Activated CD4-positive, alpha-beta T cell treated with anti-CD3 and anti-CD28 coated beads, Interleukin-2, amount 50 U/mL, for 1 hour (primary cell): ENCODE results near the gene IL31.

Source experiments
- DNase-seq: peaks from one replicate; pipeline ENCODE4 v3.0.0-alpha.2; 2020

Gene IL31

GRCh38 chr12:122152754-122153153, 21.3 kb downstream of the IL31 start:
- DNase-seq, result no peak

GRCh38 chr12:122150127-122150681, 23.8 kb downstream of the IL31 start:
- no peak for DNase-seq

- no peak for DNase-seq
These were observed 25.4 kb downstream of the IL31 start for GRCh38 chr12:122148657-122149056.

GRCh38 chr12:122147514-122148290, 26.3 kb downstream of the IL31 start:
- DNase-seq, result no peak

DNA sequence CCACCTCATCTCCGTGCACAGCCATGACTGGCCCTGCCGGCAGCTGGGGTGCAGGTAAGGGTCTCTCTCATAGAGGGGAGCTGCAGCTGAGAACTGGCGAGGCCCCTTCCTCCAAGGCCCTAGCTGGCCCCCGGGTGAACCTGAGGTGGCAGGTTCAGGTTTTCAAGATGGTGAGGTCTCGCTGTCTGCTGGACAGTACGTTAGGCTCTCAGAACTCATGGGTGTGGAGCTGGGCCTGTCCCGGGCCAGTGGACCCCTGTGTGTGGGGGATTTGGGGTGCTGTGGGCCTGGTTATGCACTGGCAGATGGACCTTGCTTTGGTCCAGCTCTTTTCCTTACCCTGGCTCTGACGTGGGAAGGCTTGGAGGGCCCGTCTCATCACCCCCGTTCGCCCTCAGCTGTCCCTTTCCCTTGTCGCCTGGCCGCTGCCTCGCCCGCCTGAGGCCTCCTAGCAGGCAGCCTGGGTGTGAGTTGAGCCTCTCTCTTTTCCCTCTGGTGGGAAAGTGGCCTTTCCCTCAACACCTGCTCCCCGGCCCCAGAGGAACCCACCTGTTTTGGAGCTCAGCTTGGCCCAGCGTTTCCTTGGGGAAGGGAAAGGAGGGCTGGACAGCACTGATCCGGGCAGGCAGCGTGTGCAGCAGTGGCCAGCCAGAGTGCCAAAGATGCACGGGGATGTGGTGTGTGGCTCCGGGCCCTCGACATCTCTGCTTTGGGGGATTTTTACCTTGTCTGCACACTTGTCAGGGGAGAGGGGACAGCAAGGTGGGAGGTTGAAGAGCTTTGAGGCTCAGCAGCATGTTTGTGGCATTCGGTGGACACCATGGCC, 28.3 kb downstream of the IL31 start:
- DNase-seq, result no peak

- DNase-seq, result no peak
These were observed 29.1 kb downstream of the IL31 start for GRCh38 chr12:122144885-122145284.

- DNase-seq, result no peak
These were observed 31.2 kb downstream of the IL31 start for GRCh38 chr12:122142857-122143256.

DNA sequence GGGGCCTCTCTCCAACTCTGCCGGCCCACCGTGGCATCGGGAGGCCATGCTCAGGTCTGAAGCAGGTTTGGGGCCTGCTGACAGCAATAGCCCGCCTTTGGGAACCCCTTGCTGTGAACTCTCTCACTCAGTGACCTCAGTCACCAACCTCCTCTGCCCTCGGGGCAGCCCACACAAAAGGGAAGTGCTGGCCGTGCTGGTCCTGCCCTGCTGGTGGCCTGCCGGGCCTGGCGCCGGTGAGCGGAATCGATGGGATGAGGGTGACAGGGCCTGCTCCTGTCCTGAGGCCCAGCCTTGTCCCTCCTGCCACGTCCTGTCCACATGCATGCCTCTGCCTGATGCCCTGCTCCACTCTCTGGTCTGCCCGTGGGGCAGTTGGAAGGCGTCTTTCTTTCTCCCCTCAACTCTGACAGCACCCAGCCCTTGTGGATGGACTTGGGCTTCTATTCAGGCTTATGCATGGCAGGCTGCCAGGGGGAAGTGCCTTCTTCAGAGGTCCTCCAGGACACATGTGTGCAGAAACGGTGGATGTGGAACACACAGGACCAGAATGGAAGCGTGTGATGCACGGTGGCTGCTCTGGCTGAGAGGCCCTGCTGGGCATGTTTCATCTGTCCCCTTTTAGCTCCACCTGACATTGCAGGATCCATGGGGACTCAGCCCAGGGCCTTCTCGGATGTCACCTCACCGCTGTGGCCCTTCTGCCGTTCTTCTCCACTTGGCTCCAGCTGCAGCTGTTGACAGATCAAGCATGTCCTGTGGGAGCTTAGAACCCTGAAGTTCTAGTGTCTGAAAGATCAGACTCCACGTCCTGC, 31.9 kb downstream of the IL31 start:
- DNase-seq, result no peak

GRCh38 chr12:122140467-122141257, 33.4 kb downstream of the IL31 start:
- DNase-seq, result no peak

GRCh38 chr12:122139941-122140340, 34.1 kb downstream of the IL31 start:
- no peak for DNase-seq

GRCh38 chr12:122139266-122139665, 34.8 kb downstream of the IL31 start:
- no peak for DNase-seq

- DNase-seq, result no peak
These were observed 35.4 kb downstream of the IL31 start for GRCh38 chr12:122138616-122139015.

GRCh38 chr12:122138181-122138580, 35.8 kb downstream of the IL31 start:
- no peak for DNase-seq

GRCh38 chr12:122137681-122138080, 36.3 kb downstream of the IL31 start:
- DNase-seq, result no peak

GRCh38 chr12:122137229-122137628, 36.8 kb downstream of the IL31 start:
- DNase-seq, result no peak

GRCh38 chr12:122135437-122136031, 38.5 kb downstream of the IL31 start:
- DNase-seq, result no peak

GRCh38 chr12:122133192-122133950, 40.6 kb downstream of the IL31 start:
- DNase-seq, result no peak

DNA sequence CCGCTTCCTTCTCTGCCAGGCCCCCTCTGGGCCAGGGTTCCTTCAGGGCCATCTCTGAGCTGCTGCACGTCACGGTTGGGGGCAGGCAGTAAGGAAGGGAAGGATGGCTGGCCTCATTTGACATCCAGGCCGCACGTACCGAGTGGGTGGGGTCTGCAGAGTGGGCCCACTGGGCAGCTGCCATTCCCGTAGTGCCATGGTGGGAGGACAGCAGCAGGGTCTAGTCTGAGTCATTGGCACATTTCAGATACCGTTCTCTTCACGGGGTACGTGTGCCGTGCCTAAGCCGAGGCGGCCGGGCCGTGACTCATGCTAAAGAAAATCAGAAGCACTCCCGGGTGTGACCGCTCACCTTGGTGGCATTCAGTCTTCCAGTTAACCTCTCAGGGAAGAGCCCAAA, 43.9 kb downstream of the IL31 start:
- no peak for DNase-seq

- no peak for DNase-seq
These were observed 44.9 kb downstream of the IL31 start for GRCh38 chr12:122129131-122129530.

GRCh38 chr12:122128481-122128880, 45.5 kb downstream of the IL31 start:
- no peak for DNase-seq

DNA sequence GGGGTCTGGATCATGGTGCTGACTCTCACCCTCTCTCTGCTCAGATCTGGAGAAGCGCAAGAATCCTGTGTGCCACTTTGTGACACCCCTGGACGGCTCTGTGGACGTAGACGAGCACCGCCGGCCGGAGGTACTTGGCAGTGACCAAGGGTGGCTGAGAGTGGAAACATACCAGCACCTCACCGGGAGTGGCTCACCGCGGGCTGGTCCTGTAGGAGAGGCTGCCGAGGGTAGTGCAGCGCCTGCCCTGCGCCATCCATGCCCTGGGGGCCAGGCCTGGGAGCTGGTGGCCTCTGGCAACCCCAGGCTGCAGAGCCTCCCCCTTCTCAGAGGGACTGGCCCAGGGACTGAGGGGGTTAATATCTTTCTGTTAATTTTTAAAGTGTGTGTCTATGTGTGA, 46.2 kb downstream of the IL31 start:
- DNase-seq, result no peak
